Measurements from ENCODE around the gene TINAGL1. TPM values are rescaled to one million over a fixed set of nuclear protein-coding genes. Genes with fewer than 3 reads are reported as not detected.

Gene TINAGL1
- total RNA-seq, 4 donors from 2014 or later: 229 to 300 (median 272) TPM

GRCh38 chr1:31573261-31573660, 3.1 kb upstream of the TINAGL1 start:
- intact Hi-C loops (cut with DNase I; ENCODE audit: low total_unique reads) (no loop called here), in situ Hi-C loops (cut with MboI; ENCODE audit: low pct_ligation_motif_present in 1 of 4, low pct_unique_long_range_greater_than_20kb in 1 of 4, low sequenced_read_pairs in 3 of 4) (loop anchor here in 1 of 4 donors (25.0 kb wide), 1 partner anchor 386 kb away; no protein-coding TSS in a partner anchor)
- 60 to 79% methylated on average over 1 to 8 of the region's 8 CpGs for WGBS, 2 donors (ENCODE audit: low coverage in 1 of 2)
- H3K36me3 ChIP-seq: no peaks in the 10 kb centered on the region
- H3K4me1 ChIP-seq: peaks cover 8 to 36% (median 35%) of the 10 kb centered on the region in 4 donors
- no peak for DNase-seq
- no peaks in the 10 kb centered on the region for H3K9me3 ChIP-seq
- no peak for TF ChIP-seq EP300 (IDR thresholded peaks at IDR 0.05; ENCODE audit: low read depth)
- no peak for TF ChIP-seq POLR2AphosphoS5 (IDR thresholded peaks at IDR 0.05)
- no peak for TF ChIP-seq POLR2A (IDR thresholded peaks at IDR 0.05)
- no peak for TF ChIP-seq CTCF (IDR thresholded peaks at IDR 0.05)
- no peak overlapping the region for H3K4me3 ChIP-seq
- no peaks in the 10 kb centered on the region for H3K27me3 ChIP-seq
- peak overlapping the region; percentile 90 to 98 (median 92) for H3K27ac ChIP-seq

GRCh38 chr1:31574749-31575368, 1.5 kb upstream of the TINAGL1 start:
- Histone ChIP-seq H3K27me3 (no peaks in the 10 kb centered on the region), H3K27ac (peak overlapping the region; percentile 90 to 98 (median 92)), H3K4me1 (peaks cover 16 to 45% (median 44%) of the 10 kb centered on the region in 4 donors), H3K4me3 (peak overlapping the region in 2 of 4 donors; percentile 10 to 14), H3K9me3 (no peaks in the 10 kb centered on the region), H3K36me3 (no peaks in the 10 kb centered on the region)
- TF ChIP-seq EP300 (IDR thresholded peaks at IDR 0.05; ENCODE audit: low read depth) (no peak), POLR2A (IDR thresholded peaks at IDR 0.05) (no peak), POLR2AphosphoS5 (IDR thresholded peaks at IDR 0.05) (no peak), CTCF (IDR thresholded peaks at IDR 0.05) (no peak)
- DNase-seq: no peak
- intact Hi-C loops (cut with DNase I; ENCODE audit: low total_unique reads) (no loop called here), in situ Hi-C loops (cut with MboI; ENCODE audit: low pct_ligation_motif_present in 1 of 4, low pct_unique_long_range_greater_than_20kb in 1 of 4, low sequenced_read_pairs in 3 of 4) (loop anchor here in 1 of 4 donors (25.0 kb wide), 1 partner anchor 388 kb away; no protein-coding TSS in a partner anchor)
- 20 to 45% methylated on average over 2 to 10 of the region's 10 CpGs for WGBS, 2 donors (ENCODE audit: low coverage in 1 of 2)

- H3K9me3 ChIP-seq: no peaks in the 10 kb centered on the region
- H3K36me3 ChIP-seq: no peaks in the 10 kb centered on the region
- WGBS, 2 donors (ENCODE audit: low coverage in 1 of 2): 41% methylated on average over 11 of the region's 11 CpGs; no CpG with 5 or more reads in 1 of the 2 donors
- in situ Hi-C loops (cut with MboI; ENCODE audit: low pct_ligation_motif_present in 1 of 4, low pct_unique_long_range_greater_than_20kb in 1 of 4, low sequenced_read_pairs in 3 of 4) (no loop called here), intact Hi-C loops (cut with DNase I; ENCODE audit: low total_unique reads) (no loop called here)
- no peaks in the 10 kb centered on the region for H3K27me3 ChIP-seq
- H3K27ac ChIP-seq: peak overlapping the region; percentile 90 to 98 (median 92)
- H3K4me1 ChIP-seq: peaks cover 16 to 51% (median 49%) of the 10 kb centered on the region in 4 donors
- peak overlapping the region in 3 of 4 donors; percentile 50 to 72 (median 71) for H3K4me3 ChIP-seq
- DNase-seq: peak; percentile 90
- TF ChIP-seq POLR2AphosphoS5 (IDR thresholded peaks at IDR 0.05): peak; percentile 33 to 84 (median 70)
- peak; percentile 78 for TF ChIP-seq POLR2A (IDR thresholded peaks at IDR 0.05)
- TF ChIP-seq CTCF (IDR thresholded peaks at IDR 0.05): no peak
- TF ChIP-seq EP300 (IDR thresholded peaks at IDR 0.05; ENCODE audit: low read depth): no peak
These were observed 760 bp upstream of the TINAGL1 start for GRCh38 chr1:31575369-31576140.

GRCh38 chr1:31576743-31577455, 584 bp downstream of the TINAGL1 start:
- in situ Hi-C loops (cut with MboI; ENCODE audit: low pct_ligation_motif_present in 1 of 4, low pct_unique_long_range_greater_than_20kb in 1 of 4, low sequenced_read_pairs in 3 of 4): no loop called here
- peak overlapping the region; percentile 50 to 72 (median 72) for H3K4me3 ChIP-seq
- intact Hi-C loops (cut with DNase I; ENCODE audit: low total_unique reads): no loop called here
- H3K4me1 ChIP-seq: peaks cover 21 to 65% (median 61%) of the 10 kb centered on the region in 4 donors
- H3K9me3 ChIP-seq: no peaks in the 10 kb centered on the region
- 9 to 58% methylated on average over 2 to 26 of the region's 27 CpGs for WGBS, 2 donors (ENCODE audit: low coverage in 1 of 2)
- no peaks in the 10 kb centered on the region for H3K36me3 ChIP-seq
- peak; percentile 44 for TF ChIP-seq POLR2A (IDR thresholded peaks at IDR 0.05)
- TF ChIP-seq EP300 (IDR thresholded peaks at IDR 0.05; ENCODE audit: low read depth): no peak
- TF ChIP-seq CTCF (IDR thresholded peaks at IDR 0.05): peak in 1 of 5 experiments; percentile 16
- no peaks in the 10 kb centered on the region for H3K27me3 ChIP-seq
- peak overlapping the region; percentile 90 to 98 (median 92) for H3K27ac ChIP-seq
- DNase-seq: no peak
